Endothelial cell of umbilical vein (primary cell): Measurements from ENCODE around the gene EFR3B. TPM values are rescaled to one million over a fixed set of nuclear protein-coding genes. Genes with fewer than 3 reads are reported as not detected.

Source experiments
- BruUV-seq: library from RNA; stranded (reverse); fragments of 400-500 nt; replicated peaks from 2 replicates; lab custom pipeline; 2021; lab: Mats Ljungman, UMichigan
- CTCF ChIA-PET: fragments of 300-600, 350-600 bp; sonication (Branson Sonifier 250); formaldehyde crosslinking; loops from one replicate; lab custom pipeline; 2021; ENCODE audit warnings: antibody characterized with exemption, inconsistent platforms; lab: Charles Lee
- POLR2A ChIA-PET: fragments of 300-600, 350-600 bp; sonication (Branson Sonifier 250); formaldehyde crosslinking; loops from one replicate; lab custom pipeline; 2021; ENCODE audit warnings: antibody characterized with exemption, inconsistent platforms; lab: Charles Lee
- DNase-seq: peaks from one replicate; pipeline ENCODE4 v3.0.0-alpha.2; 2011; ENCODE audit warnings: low read depth, low spot score
- FAIRE-seq: peaks from 2 replicates; lab custom pipeline; 2011; peaks lifted over from hg19 to GRCh38; lab: Jason Lieb, UNC
- H2AFZ ChIP-seq: 2 replicates; pipeline ENCODE4 v1.6.0; 2012; ENCODE audit warnings: low read depth, low read length, control low read depth, inconsistent platforms
- H3K27ac ChIP-seq: 2 replicates; pipeline ENCODE4 v1.5.1; 2011; ENCODE audit warnings: low read depth, mild to moderate bottlenecking, control low read depth, low read length, moderate library complexity; ENCODE audit not compliant: insufficient read depth
- H3K27me3 ChIP-seq, 2 experiments: 2 replicates each; pipeline versions ENCODE4 v1.6.0 to v1.6.1; 2011; ENCODE audit warnings: low read length in 2 of 2, mixed read lengths in 1 of 2; ENCODE audit not compliant: control insufficient read depth in 2 of 2, insufficient read depth in 2 of 2
- H3K36me3 ChIP-seq, 2 experiments: 2 replicates in 1 of 2; 3 replicates in 1 of 2; pipeline ENCODE4 v1.5.1; 2011; ENCODE audit warnings: low read length in 2 of 2, mild to moderate bottlenecking in 1 of 2, moderate library complexity in 1 of 2; ENCODE audit not compliant: control insufficient read depth in 2 of 2, insufficient read depth in 2 of 2; ENCODE audit errors: extremely low read depth in 1 of 2
- H3K4me1 ChIP-seq: 3 replicates; pipeline ENCODE4 v1.5.1; 2011; ENCODE audit warnings: mild to moderate bottlenecking, low read length; ENCODE audit not compliant: control insufficient read depth, insufficient read depth; ENCODE audit errors: extremely low read depth
- H3K4me2 ChIP-seq: 2 replicates; pipeline ENCODE4 v1.6.1; 2011; ENCODE audit warnings: low read length, control low read depth, mixed read lengths; ENCODE audit not compliant: insufficient read depth
- H3K4me3 ChIP-seq, 3 experiments: fragments of 200-600 bp in 1 of 3; sonication (generic), shearing (Covaris generic) in 1 of 3; replicated peaks in 1 of 3; 2 replicates each; pipeline ENCODE4 v1.5.1; 2011 to 2016; ENCODE audit warnings: control low read depth in 3 of 3, low read length in 3 of 3, mild to moderate bottlenecking in 2 of 3, inconsistent platforms in 1 of 3, low read depth in 1 of 3, moderate library complexity in 1 of 3; ENCODE audit not compliant: insufficient read depth in 1 of 3
- H3K79me2 ChIP-seq: 2 replicates; pipeline ENCODE4 v1.6.0; 2012; ENCODE audit warnings: low read length, inconsistent platforms; ENCODE audit not compliant: control insufficient read depth, insufficient read depth
- H3K9ac ChIP-seq: replicated peaks from 2 replicates; pipeline ENCODE3; 2011; ENCODE audit warnings: low read length, control low read depth; ENCODE audit not compliant: insufficient read depth; ENCODE audit errors: extremely low read depth
- H3K9me1 ChIP-seq: replicated peaks from 3 replicates; pipeline ENCODE4 v1.6.0; 2011; ENCODE audit warnings: mild to moderate bottlenecking, low read length; ENCODE audit not compliant: control insufficient read depth, insufficient read depth; ENCODE audit errors: extremely low read depth
- H3K9me3 ChIP-seq: replicated peaks from 2 replicates; pipeline ENCODE4 v1.5.1; 2012; ENCODE audit warnings: low read length, inconsistent platforms; ENCODE audit not compliant: control insufficient read depth, insufficient read depth
- H4K20me1 ChIP-seq: replicated peaks from 2 replicates; pipeline ENCODE3; 2011; ENCODE audit warnings: mild to moderate bottlenecking, low read length; ENCODE audit not compliant: control insufficient read depth, insufficient read depth; ENCODE audit errors: extremely low read depth
- EZH2 ChIP-seq: IDR thresholded peaks from 2 replicates; pipeline ENCODE4 v1.6.1; 2012; ENCODE audit warnings: borderline replicate concordance, low read depth, mild to moderate bottlenecking, moderate library complexity, low read length, inconsistent platforms; ENCODE audit not compliant: severe bottlenecking
- FOS ChIP-seq: IDR thresholded peaks from 2 replicates; pipeline ENCODE4 v1.6.1; 2011; ENCODE audit warnings: mild to moderate bottlenecking, low read length, moderate library complexity, borderline replicate concordance; ENCODE audit not compliant: insufficient read depth
- GATA2 ChIP-seq: IDR thresholded peaks from 2 replicates; pipeline ENCODE4 v1.7.0; 2011; ENCODE audit warnings: low read depth, mild to moderate bottlenecking, moderate library complexity, mixed read lengths, low read length; ENCODE audit not compliant: insufficient read length, insufficient read depth
- JUN ChIP-seq: IDR thresholded peaks from 2 replicates; pipeline ENCODE4 v1.6.1; 2011; ENCODE audit warnings: borderline replicate concordance, low read depth; ENCODE audit not compliant: insufficient read length, insufficient read depth
- MYC ChIP-seq: IDR thresholded peaks from one replicate; pipeline ENCODE4 v1.6.1; 2011; ENCODE audit warnings: mild to moderate bottlenecking, low read depth, low read length
- POLR2A ChIP-seq: IDR thresholded peaks from 2 replicates; pipeline ENCODE4 v1.6.1; 2012; ENCODE audit warnings: low read depth, mild to moderate bottlenecking, control low read depth, low read length
- POLR2AphosphoS5 ChIP-seq: IDR thresholded peaks from 2 replicates; pipeline ENCODE4 v1.6.1; 2012; ENCODE audit warnings: low read depth, mild to moderate bottlenecking, control low read depth, low read length, moderate library complexity; ENCODE audit not compliant: insufficient read depth
- dilution Hi-C: fragments of 300-500 bp; cut with MboI; formaldehyde crosslinking; loops from one replicate; pipeline ENCODE4 v1.15.0; 2019; ENCODE audit warnings: low sequenced_read_pairs; ENCODE audit not compliant: extremely low pct_ligation_motif_present
- intact Hi-C: fragments of 100-400 bp; cut with micrococcal nuclease; formaldehyde crosslinking; loops from one replicate; pipeline ENCODE4 v1.10.0; 2022
- polyA plus RNA-seq, 4 experiments: library from polyadenylated mRNA; depleted of rRNA in 3 of 4; stranded (reverse) in 3 of 4; unstranded in 1 of 4; fragments of >200 nt; gene quantifications; 2 replicates each; pipeline versions ENCODE4 v1.2.1 to v1.2.3, GENCODE V29; 2011 to 2012; ENCODE audit warnings: missing spikeins in 1 of 4
- total RNA-seq: library from RNA; stranded (reverse); gene quantifications from 2 replicates; pipeline ENCODE4 v1.2.3, GENCODE V29; 2021
- TF ChIP-seq, protein P1 (sequence below): IDR thresholded peaks from 2 replicates; pipeline ENCODE4 v1.6.1; 2011; ENCODE audit not compliant: insufficient read depth, insufficient read length
- TF ChIP-seq, protein P2 (sequence below), 2 donors: IDR thresholded peaks; 1 replicate in 1 of 2; 2 replicates in 1 of 2; pipeline ENCODE4 v1.5.1; 2011; ENCODE audit warnings: low read length in 2 of 2, mild to moderate bottlenecking in 2 of 2, moderate library complexity in 2 of 2, control low read depth in 1 of 2, inconsistent platforms in 1 of 2, low read depth in 1 of 2; ENCODE audit not compliant: insufficient read depth in 1 of 2; ENCODE audit errors: extremely low read depth in 1 of 2

EFR3B gene
- total and polyA plus RNA-seq, 2 donors (not counting 3 experiments of a cell fraction or from before 2014, with no cell fraction given) = 0.15 to 0.77 TPM

DNA sequence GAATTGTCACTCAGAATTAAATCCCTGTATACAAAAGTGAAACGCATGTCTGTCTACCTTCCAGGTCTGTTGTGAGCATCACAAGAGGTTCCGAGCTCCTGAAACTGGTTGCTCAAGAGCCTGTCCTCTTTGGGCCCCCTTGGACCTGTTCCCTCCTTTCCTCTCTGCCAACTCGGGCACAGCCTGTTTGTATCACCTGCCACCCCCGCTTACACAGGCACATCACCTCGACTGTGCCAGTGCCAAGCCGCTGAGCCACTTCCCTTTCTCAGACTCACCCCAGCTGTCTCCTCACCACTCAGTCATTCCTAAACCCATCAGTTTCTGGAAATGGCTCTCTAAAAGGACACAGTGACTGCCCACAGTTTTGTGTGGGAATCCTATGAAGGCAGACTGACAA, 3.1 kb downstream of the EFR3B start:
- CTCF ChIA-PET = interaction anchor here (1.0 to 1.4 kb wide), 2 partner anchors 11 to 70 kb away, joined by 3 to 4 read pairs; no protein-coding TSS in a partner anchor
- no peaks in the 10 kb centered on the region for H3K79me2 ChIP-seq
- FAIRE-seq = no peak
- DNase-seq = no peak
- dilution Hi-C loops = no loop called here
- peaks cover 21% of the 10 kb centered on the region for H3K4me1 ChIP-seq
- H3K9me1 ChIP-seq = no peaks in the 10 kb centered on the region
- H3K27me3 ChIP-seq = peaks cover 0 to 11% of the 10 kb centered on the region in 2 experiments
- no peak overlapping the region for H3K4me3 ChIP-seq
- intact Hi-C loops = loop anchor here (5.0 kb wide), 2 partner anchors 52 to 152 kb away; no protein-coding TSS in a partner anchor
- H3K4me2 ChIP-seq = no peak overlapping the region
- H3K36me3 ChIP-seq = no peaks in the 10 kb centered on the region
- no peaks in the 10 kb centered on the region for H3K9me3 ChIP-seq
- no peak overlapping the region for H2AFZ ChIP-seq
- TF ChIP-seq POLR2AphosphoS5 = no peak
- TF ChIP-seq, protein P1, sequence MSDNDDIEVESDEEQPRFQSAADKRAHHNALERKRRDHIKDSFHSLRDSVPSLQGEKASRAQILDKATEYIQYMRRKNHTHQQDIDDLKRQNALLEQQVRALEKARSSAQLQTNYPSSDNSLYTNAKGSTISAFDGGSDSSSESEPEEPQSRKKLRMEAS = no peak
- TF ChIP-seq FOS = no peak
- no peak for TF ChIP-seq JUN
- no peak for TF ChIP-seq GATA2
- TF ChIP-seq MYC = no peak
- no peak for TF ChIP-seq EZH2
- no peak for TF ChIP-seq POLR2A
- TF ChIP-seq, protein P2, sequence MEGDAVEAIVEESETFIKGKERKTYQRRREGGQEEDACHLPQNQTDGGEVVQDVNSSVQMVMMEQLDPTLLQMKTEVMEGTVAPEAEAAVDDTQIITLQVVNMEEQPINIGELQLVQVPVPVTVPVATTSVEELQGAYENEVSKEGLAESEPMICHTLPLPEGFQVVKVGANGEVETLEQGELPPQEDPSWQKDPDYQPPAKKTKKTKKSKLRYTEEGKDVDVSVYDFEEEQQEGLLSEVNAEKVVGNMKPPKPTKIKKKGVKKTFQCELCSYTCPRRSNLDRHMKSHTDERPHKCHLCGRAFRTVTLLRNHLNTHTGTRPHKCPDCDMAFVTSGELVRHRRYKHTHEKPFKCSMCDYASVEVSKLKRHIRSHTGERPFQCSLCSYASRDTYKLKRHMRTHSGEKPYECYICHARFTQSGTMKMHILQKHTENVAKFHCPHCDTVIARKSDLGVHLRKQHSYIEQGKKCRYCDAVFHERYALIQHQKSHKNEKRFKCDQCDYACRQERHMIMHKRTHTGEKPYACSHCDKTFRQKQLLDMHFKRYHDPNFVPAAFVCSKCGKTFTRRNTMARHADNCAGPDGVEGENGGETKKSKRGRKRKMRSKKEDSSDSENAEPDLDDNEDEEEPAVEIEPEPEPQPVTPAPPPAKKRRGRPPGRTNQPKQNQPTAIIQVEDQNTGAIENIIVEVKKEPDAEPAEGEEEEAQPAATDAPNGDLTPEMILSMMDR (IDR thresholded peaks at IDR 0.05; ENCODE audit: extremely low read depth in 1 of 2, insufficient read depth in 1 of 2, low read depth in 1 of 2, low read length in 2 of 2) = no peak
- BruUV-seq = no TSS peak
- no peak overlapping the region for H3K27ac ChIP-seq
- no peaks in the 10 kb centered on the region for H4K20me1 ChIP-seq
- POLR2A ChIA-PET = no interaction called here
- H3K9ac ChIP-seq = no peak overlapping the region
